ENCODE results near the gene OBP2B. TPM values are rescaled to one million over a fixed set of nuclear protein-coding genes. Genes with fewer than 3 reads are reported as not detected.
A peak's percentile ranks its signal among the peaks of the same experiment; 100 is the strongest.
"Not testable (repeated sequence)": the region's sequence is repeated elsewhere in the genome, so short reads cannot be mapped to it uniquely, and the experiment has no call there.

The OBP2B gene
- total RNA-seq, 1 experiment from 2014 or later, result not detected

- peak; percentile 36 for DNase-seq
- no peaks in the 10 kb centered on the region for H3K27me3 ChIP-seq (ENCODE audit: control insufficient read depth, insufficient read depth, low read length)
- no peaks in the 10 kb centered on the region for H3K36me3 ChIP-seq (replicated peaks; ENCODE audit: control insufficient read depth, insufficient read depth, low read length)
- no peak overlapping the region for H3K4me3 ChIP-seq (ENCODE audit: insufficient read depth, low read depth, low read length)
These were observed 38.6 kb upstream of the OBP2B start for GRCh38 chr9:133247632-133248031.

DNA sequence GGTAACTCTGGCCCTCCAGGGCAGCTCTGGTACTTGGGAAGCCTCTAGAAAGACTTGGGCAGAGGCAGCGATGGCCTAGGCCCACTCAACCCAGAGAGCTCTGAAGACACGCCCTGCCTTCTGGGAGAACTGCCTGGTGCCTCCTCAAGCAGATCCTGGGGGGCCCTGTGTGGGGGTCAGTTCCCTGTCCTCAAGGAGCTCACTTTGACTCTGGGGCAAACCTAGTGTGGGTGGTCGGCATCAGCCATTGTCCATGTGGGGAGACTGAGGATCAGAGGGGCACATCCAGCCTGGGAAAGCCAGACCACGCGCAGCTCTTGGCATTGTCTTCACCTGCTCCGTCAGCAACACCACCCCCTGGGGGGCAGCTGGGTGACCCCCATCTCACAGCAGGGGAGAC lies 37.9 kb upstream of the OBP2B start:
- no peaks in the 10 kb centered on the region for H3K36me3 ChIP-seq (replicated peaks; ENCODE audit: control insufficient read depth, insufficient read depth, low read length)
- H3K27me3 ChIP-seq (ENCODE audit: control insufficient read depth, insufficient read depth, low read length), result no peaks in the 10 kb centered on the region
- peak; percentile 26 for DNase-seq
- H3K4me3 ChIP-seq (ENCODE audit: insufficient read depth, low read depth, low read length), result no peak overlapping the region

- H3K27me3 ChIP-seq (ENCODE audit: control insufficient read depth, insufficient read depth, low read length), result no peaks in the 10 kb centered on the region
- H3K4me3 ChIP-seq (ENCODE audit: insufficient read depth, low read depth, low read length), result no peak overlapping the region
- no peaks in the 10 kb centered on the region for H3K36me3 ChIP-seq (replicated peaks; ENCODE audit: control insufficient read depth, insufficient read depth, low read length)
- DNase-seq, result peak; percentile 59
These were observed 37.5 kb upstream of the OBP2B start for GRCh38 chr9:133246562-133246961.

- Histone ChIP-seq H3K4me3 (ENCODE audit: insufficient read depth, low read depth, low read length) (no peak overlapping the region), H3K36me3 (replicated peaks; ENCODE audit: control insufficient read depth, insufficient read depth, low read length) (no peaks in the 10 kb centered on the region), H3K27me3 (ENCODE audit: control insufficient read depth, insufficient read depth, low read length) (peaks cover under 1% of the 10 kb centered on the region; the same call in 1 of the 2 replicates)
- no peak for DNase-seq
These were observed 33.9 kb upstream of the OBP2B start for GRCh38 chr9:133242991-133243390.

- peak; percentile 57 for DNase-seq
- Histone ChIP-seq H3K27me3 (ENCODE audit: control insufficient read depth, insufficient read depth, low read length) (peaks cover 5% of the 10 kb centered on the region; the same call in 1 of the 2 replicates), H3K36me3 (replicated peaks; ENCODE audit: control insufficient read depth, insufficient read depth, low read length) (no peaks in the 10 kb centered on the region), H3K4me3 (ENCODE audit: insufficient read depth, low read depth, low read length) (no peak overlapping the region)
These were observed 33.2 kb upstream of the OBP2B start for GRCh38 chr9:133242241-133242640.

DNA sequence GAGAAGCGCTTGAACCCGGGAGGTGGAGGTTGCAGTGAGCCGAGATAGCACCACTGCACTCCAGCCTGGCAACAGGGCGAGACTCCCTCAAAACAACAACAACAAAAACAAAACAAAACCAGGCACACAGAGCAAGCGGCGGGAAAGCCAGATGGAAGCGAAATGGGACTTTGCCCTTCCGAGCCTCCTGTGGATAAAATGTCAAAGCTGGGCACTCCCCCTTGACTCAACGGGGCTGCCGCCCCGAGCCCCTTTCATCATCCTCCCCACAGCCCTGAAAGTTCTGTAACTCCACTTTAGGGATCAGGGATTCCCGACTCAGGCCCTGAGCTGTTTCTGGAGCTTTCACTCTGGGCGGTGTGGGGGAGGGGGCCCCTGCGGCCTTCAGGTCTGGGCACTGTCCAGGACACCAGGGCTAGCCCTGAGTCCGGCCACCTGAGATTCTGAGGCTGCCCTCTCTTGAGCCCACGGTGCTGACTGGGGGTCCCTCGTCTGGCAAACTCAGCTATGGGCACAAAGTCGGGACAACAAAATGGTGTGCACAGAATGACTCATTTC lies 30.6 kb upstream of the OBP2B start:
- H3K4me3 ChIP-seq (ENCODE audit: insufficient read depth, low read depth, low read length), result no peak overlapping the region

DNA sequence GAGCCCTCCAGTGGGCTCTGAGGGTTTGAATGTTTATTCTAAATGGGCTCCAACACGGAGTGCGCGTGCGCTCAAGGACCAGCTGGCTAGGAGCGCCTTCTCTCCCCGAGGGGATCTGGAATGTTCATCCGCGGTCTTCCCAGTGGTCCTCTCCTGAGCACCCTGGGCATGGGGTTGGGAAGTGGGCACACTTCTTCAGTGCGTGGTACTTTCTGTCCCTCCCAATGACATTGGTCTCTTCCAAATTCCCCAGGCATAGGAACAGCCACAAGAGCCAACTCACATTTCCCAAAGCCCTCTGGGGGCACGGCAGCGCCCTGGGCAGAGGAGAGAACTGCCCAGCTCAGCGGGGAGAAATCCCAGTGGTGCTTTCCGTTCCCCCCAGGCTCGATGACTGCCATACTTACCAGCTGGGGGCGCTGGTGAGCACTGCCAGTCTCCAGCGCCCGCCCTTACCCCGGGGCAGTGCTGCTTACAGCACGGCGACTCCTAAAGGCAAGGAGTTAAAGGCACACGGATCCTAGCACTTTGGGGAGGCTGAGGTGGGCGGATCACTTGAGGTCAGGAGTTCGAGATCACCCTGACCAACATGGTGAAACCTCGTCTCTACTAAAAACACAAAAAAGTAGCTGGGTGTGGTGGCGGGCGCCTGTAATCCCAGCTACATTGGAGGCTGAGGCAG lies 29.9 kb upstream of the OBP2B start:
- peaks cover 7% of the 10 kb centered on the region; the same call in 1 of the 2 replicates for H3K27me3 ChIP-seq (ENCODE audit: control insufficient read depth, insufficient read depth, low read length)
- DNase-seq, result peak; percentile 97
- H3K36me3 ChIP-seq (replicated peaks; ENCODE audit: control insufficient read depth, insufficient read depth, low read length), result no peaks in the 10 kb centered on the region
- peak overlapping the region; percentile 44 for H3K4me3 ChIP-seq (ENCODE audit: insufficient read depth, low read depth, low read length)

More for the DNA sequence above, 30.6 kb upstream of the OBP2B start:
- Histone ChIP-seq H3K36me3 (replicated peaks; ENCODE audit: control insufficient read depth, insufficient read depth, low read length) (no peaks in the 10 kb centered on the region), H3K27me3 (ENCODE audit: control insufficient read depth, insufficient read depth, low read length) (peaks cover 7% of the 10 kb centered on the region; the same call in 1 of the 2 replicates)
- DNase-seq, result no peak

DNA sequence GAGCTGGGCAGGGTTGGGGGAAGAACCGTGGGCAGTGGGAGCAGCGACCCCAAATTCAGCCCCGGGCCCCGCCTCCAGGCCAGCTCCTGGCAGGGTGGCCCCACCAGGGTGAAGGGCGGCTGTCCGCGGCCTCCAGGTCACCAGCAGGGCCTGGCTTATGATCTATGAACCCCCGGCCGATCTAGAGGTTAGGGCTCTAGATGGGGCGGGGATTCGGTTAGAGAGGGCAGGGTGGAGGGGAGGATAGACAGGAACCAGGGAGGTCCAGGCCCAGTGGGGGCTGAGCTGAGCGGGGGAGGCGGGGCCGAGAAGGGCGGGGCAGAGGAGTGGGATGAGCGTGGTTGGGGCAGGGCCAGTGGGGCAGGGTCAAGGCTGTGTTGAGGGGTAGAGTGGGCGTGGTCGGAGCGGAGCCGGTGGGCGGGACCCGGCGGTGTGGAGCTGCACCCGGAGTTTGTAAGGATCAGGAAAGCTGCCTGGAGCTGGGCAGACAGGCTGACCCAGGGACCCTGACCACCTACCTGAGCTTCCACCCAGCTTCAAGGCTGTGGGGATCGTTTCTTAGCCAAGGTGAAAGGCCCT lies 29.3 kb upstream of the OBP2B start:
- peaks cover 7% of the 10 kb centered on the region; the same call in 1 of the 2 replicates for H3K27me3 ChIP-seq (ENCODE audit: control insufficient read depth, insufficient read depth, low read length)
- peak overlapping the region; percentile 44 for H3K4me3 ChIP-seq (ENCODE audit: insufficient read depth, low read depth, low read length)
- DNase-seq, result peak; percentile 100
- no peaks in the 10 kb centered on the region for H3K36me3 ChIP-seq (replicated peaks; ENCODE audit: control insufficient read depth, insufficient read depth, low read length)

DNA sequence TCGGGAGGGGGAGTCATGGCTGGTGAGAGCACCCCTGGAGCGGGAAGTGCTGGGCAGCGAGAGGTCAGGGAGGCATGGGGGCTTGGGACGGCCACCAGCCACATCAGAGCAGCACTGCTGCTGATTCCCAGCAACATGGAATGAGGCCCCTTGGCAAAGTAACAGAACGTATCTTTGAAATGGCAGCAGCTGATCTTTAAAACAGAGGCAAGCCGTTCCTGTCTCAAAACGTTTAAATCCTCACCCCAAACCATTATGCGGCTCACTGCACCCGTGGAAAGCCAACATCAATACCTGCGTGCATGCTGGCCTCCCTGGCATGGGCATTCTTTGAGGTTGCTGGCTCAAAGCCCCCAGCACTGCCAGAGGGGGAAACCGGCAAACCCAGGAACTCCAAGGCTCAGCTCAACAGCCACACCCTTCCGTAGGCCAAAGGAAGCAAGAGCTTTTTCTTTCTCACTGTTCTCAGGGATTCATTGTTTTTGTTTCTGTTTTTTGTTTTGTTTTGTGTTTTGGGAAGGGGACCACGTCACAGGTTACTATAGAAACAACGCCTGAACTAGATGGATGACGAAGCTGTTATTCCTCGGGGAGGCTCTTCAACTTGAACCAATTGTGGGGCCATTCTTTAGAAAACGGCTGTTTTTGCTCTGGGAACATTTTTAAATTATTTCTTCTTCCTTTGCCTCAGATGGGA lies 28.1 kb upstream of the OBP2B start:
- H3K36me3 ChIP-seq (replicated peaks; ENCODE audit: control insufficient read depth, insufficient read depth, low read length), result no peaks in the 10 kb centered on the region
- peak; percentile 13 for DNase-seq
- H3K4me3 ChIP-seq (ENCODE audit: insufficient read depth, low read depth, low read length), result no peak overlapping the region
- H3K27me3 ChIP-seq (ENCODE audit: control insufficient read depth, insufficient read depth, low read length), result peaks cover 7% of the 10 kb centered on the region; the same call in 1 of the 2 replicates

- H3K4me3 ChIP-seq (ENCODE audit: insufficient read depth, low read depth, low read length); DNase-seq; H3K27me3 ChIP-seq (ENCODE audit: control insufficient read depth, insufficient read depth, low read length); H3K36me3 ChIP-seq (replicated peaks; ENCODE audit: control insufficient read depth, insufficient read depth, low read length): not testable (repeated sequence)
These were observed 27.4 kb upstream of the OBP2B start for GRCh38 chr9:133236291-133237034.

DNA sequence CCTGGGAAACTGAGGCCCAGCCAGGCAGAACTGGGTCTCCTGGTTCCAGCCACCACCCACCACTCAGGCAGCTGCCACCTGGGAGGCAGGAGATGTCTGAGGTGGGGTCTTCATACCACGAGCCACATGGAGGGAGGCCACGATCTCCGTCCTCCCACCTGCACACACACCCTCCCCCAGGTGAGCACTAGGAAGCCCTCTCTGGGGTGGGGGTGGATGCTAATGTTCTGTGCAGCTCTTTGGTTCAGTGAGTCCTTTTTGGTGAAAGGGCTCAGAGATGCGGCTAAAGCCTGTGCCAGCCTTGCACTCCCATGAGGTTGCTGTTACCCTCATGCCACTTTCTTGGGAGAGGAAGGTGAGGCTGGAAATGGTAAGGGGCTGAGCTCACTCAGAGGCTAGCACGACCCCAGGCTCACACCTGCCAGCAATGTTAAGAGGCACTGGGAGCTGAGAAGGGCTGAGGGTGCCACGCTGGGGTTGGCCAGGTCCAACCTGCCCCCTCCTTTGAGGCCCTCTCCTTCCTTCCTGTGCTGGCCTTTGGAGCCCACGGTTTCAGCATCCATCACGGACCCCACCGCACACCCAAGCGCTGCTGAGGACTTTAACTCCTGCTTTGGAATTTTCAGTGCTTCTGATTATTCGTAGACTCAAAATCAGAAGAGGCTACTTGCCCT lies 26.6 kb upstream of the OBP2B start:
- Histone ChIP-seq H3K4me3 (ENCODE audit: insufficient read depth, low read depth, low read length) (no peak overlapping the region), H3K36me3 (replicated peaks; ENCODE audit: control insufficient read depth, insufficient read depth, low read length) (no peaks in the 10 kb centered on the region), H3K27me3 (ENCODE audit: control insufficient read depth, insufficient read depth, low read length) (peaks cover 7% of the 10 kb centered on the region; the same call in 1 of the 2 replicates)
- no peak for DNase-seq

- DNase-seq, result no peak
- Histone ChIP-seq H3K4me3 (ENCODE audit: insufficient read depth, low read depth, low read length) (no peak overlapping the region), H3K27me3 (ENCODE audit: control insufficient read depth, insufficient read depth, low read length) (peaks cover 7% of the 10 kb centered on the region; the same call in 1 of the 2 replicates), H3K36me3 (replicated peaks; ENCODE audit: control insufficient read depth, insufficient read depth, low read length) (no peaks in the 10 kb centered on the region)
These were observed 25.7 kb upstream of the OBP2B start for GRCh38 chr9:133234577-133235322.

- Histone ChIP-seq H3K4me3 (ENCODE audit: insufficient read depth, low read depth, low read length) (no peak overlapping the region), H3K36me3 (replicated peaks; ENCODE audit: control insufficient read depth, insufficient read depth, low read length) (no peaks in the 10 kb centered on the region), H3K27me3 (ENCODE audit: control insufficient read depth, insufficient read depth, low read length) (peaks cover 7% of the 10 kb centered on the region; the same call in 1 of the 2 replicates)
- no peak for DNase-seq
These were observed 24.8 kb upstream of the OBP2B start for GRCh38 chr9:133233681-133234432.

Measured in H7 (cell line).